Lung microvascular endothelial cell (primary cell): ENCODE measurements around the gene TMEM11. TPM values are rescaled to one million over a fixed set of nuclear protein-coding genes. Genes with fewer than 3 reads are reported as not detected.
A peak's percentile ranks its signal among the peaks of the same experiment; 100 is the strongest.

Experiments used
- DNase-seq, 2 donors: peaks; one replicate each; pipeline versions ENCODE4 v3.0.0 to v3.0.0-alpha.2; 2010; ENCODE audit warnings: low read depth in 2 of 2
- total RNA-seq: library from RNA; depleted of rRNA; stranded (reverse); fragments of >200 nt; gene quantifications from 2 replicates; pipeline ENCODE4 v1.2.1, GENCODE V29; 2014

Gene TMEM11
- total RNA-seq, 1 donor from 2014 or later: 18.1 TPM

GRCh38 chr17:21186399-21187187 lies 27.4 kb downstream of the TMEM11 start:
- DNase-seq: peak; percentile 76 to 88

- DNase-seq: no peak
These were observed 28.9 kb downstream of the TMEM11 start for GRCh38 chr17:21185061-21185460.

GRCh38 chr17:21184570-21184969 lies 29.4 kb downstream of the TMEM11 start:
- DNase-seq: no peak

- DNase-seq: peak in 1 of 2 donors; percentile 10
These were observed 30.5 kb downstream of the TMEM11 start for GRCh38 chr17:21183468-21183867.

- no peak for DNase-seq
These were observed 35.9 kb downstream of the TMEM11 start for GRCh38 chr17:21177854-21178600.

- no peak for DNase-seq
These were observed 36.6 kb downstream of the TMEM11 start for GRCh38 chr17:21177401-21177800.

GRCh38 chr17:21176773-21177395 lies 37.1 kb downstream of the TMEM11 start:
- DNase-seq: no peak

GRCh38 chr17:21174713-21175112 lies 39.2 kb downstream of the TMEM11 start:
- peak; percentile 12 to 33 for DNase-seq

- peak in 1 of 2 donors; percentile 17 for DNase-seq
These were observed 39.8 kb downstream of the TMEM11 start for GRCh38 chr17:21174186-21174585.

- DNase-seq: no peak
These were observed 40.4 kb downstream of the TMEM11 start for GRCh38 chr17:21173543-21173942.

- DNase-seq: no peak
These were observed 41.1 kb downstream of the TMEM11 start for GRCh38 chr17:21172846-21173245.

GRCh38 chr17:21171970-21172510 lies 41.9 kb downstream of the TMEM11 start:
- DNase-seq: no peak

GRCh38 chr17:21171309-21171922 lies 42.5 kb downstream of the TMEM11 start:
- no peak for DNase-seq

- DNase-seq: peak in 1 of 2 donors; percentile 29
These were observed 43.2 kb downstream of the TMEM11 start for GRCh38 chr17:21170809-21171208.

GRCh38 chr17:21169496-21169895 lies 44.5 kb downstream of the TMEM11 start:
- no peak for DNase-seq

- no peak for DNase-seq
These were observed 45.5 kb downstream of the TMEM11 start for GRCh38 chr17:21168555-21168865.

- DNase-seq: no peak
These were observed 46.7 kb downstream of the TMEM11 start for GRCh38 chr17:21167303-21167702.

- no peak for DNase-seq
These were observed 47.3 kb downstream of the TMEM11 start for GRCh38 chr17:21166595-21167210.

GRCh38 chr17:21165922-21166594 lies 47.9 kb downstream of the TMEM11 start:
- DNase-seq: no peak

GRCh38 chr17:21164620-21165019 lies 49.3 kb downstream of the TMEM11 start:
- no peak for DNase-seq

GRCh38 chr17:21164216-21164615 lies 49.7 kb downstream of the TMEM11 start:
- no peak for DNase-seq
